GM12878 (cell line): ENCODE measurements around the gene HMMR. TPM values are rescaled to one million over a fixed set of nuclear protein-coding genes. Genes with fewer than 3 reads are reported as not detected.

Source experiments
- BACH1 ChIP-seq: fragments of 450-650 bp; IDR thresholded peaks from 2 replicates; pipeline ENCODE4 v1.6.1; 2017; ENCODE audit warnings: mild to moderate bottlenecking, borderline replicate concordance
- CBX3 ChIP-seq: fragments of 200-600 bp; sonication (generic); IDR thresholded peaks from 2 replicates; pipeline ENCODE4 v1.6.1; 2016; ENCODE audit warnings: low read depth, borderline replicate concordance
- CREB1 ChIP-seq: IDR thresholded peaks from 2 replicates; pipeline ENCODE4 v1.6.1; 2012; ENCODE audit warnings: low read depth, mild to moderate bottlenecking, inconsistent platforms
- CREM ChIP-seq: IDR thresholded peaks from 2 replicates; pipeline ENCODE4 v1.6.1; 2014; ENCODE audit warnings: antibody characterized with exemption, low read depth
- EP300 ChIP-seq, 2 experiments: fragments of 150-350 bp in 1 of 2; IDR thresholded peaks; 2 replicates each; pipeline ENCODE4 v1.6.1; 2011 to 2012; ENCODE audit warnings: low read depth in 2 of 2, low read length in 2 of 2, borderline replicate concordance in 1 of 2, improper control_type of control experiment in 1 of 2, inconsistent platforms in 1 of 2; ENCODE audit not compliant: control insufficient read depth in 1 of 2
- GABPA ChIP-seq: IDR thresholded peaks from 2 replicates; pipeline ENCODE4 v1.6.1; 2014; ENCODE audit warnings: antibody characterized with exemption, low read depth, mild to moderate bottlenecking, inconsistent platforms
- GATAD2B ChIP-seq: fragments of 450-650 bp; conservative IDR thresholded peaks from 2 replicates; pipeline ENCODE4 v1.6.1; 2017; ENCODE audit warnings: low read depth, mild to moderate bottlenecking, moderate library complexity
- HCFC1 ChIP-seq: fragments of 150-350 bp; IDR thresholded peaks from 2 replicates; pipeline ENCODE4 v1.6.1; 2014; ENCODE audit warnings: low read length
- KLF5 ChIP-seq: fragments of 450-650 bp; IDR thresholded peaks from 2 replicates; pipeline ENCODE4 v1.6.1; 2014; ENCODE audit warnings: mild to moderate bottlenecking; ENCODE audit not compliant: partially characterized antibody
- MXI1 ChIP-seq: fragments of 150-350 bp; IDR thresholded peaks from 2 replicates; pipeline ENCODE4 v1.6.1; 2011; ENCODE audit warnings: low read depth, mild to moderate bottlenecking, inconsistent platforms, low read length, improper control_type of control experiment
- NR2C1 ChIP-seq: fragments of 450-650 bp; IDR thresholded peaks from 2 replicates; pipeline ENCODE4 v1.6.1; 2017; ENCODE audit warnings: antibody characterized with exemption, mild to moderate bottlenecking, moderate library complexity
- NR2C2 ChIP-seq: IDR thresholded peaks from 2 replicates; pipeline ENCODE4 v1.6.1; 2011; ENCODE audit warnings: borderline replicate concordance, low read depth; ENCODE audit not compliant: control insufficient read depth, insufficient read length
- PAX5 ChIP-seq: IDR thresholded peaks from 2 replicates; pipeline ENCODE4 v1.6.1; 2011; ENCODE audit warnings: low read depth, low read length, borderline replicate concordance
- POLR2AphosphoS2 ChIP-seq: IDR thresholded peaks from 2 replicates; pipeline ENCODE4 v1.6.1; 2011; ENCODE audit warnings: low read depth, mild to moderate bottlenecking, low read length, improper control_type of control experiment, moderate library complexity
- RBBP5 ChIP-seq: fragments of 200-600 bp; sonication (generic); conservative IDR thresholded peaks from 2 replicates; pipeline ENCODE4 v1.6.1; 2016
- RCOR1 ChIP-seq: conservative IDR thresholded peaks from 2 replicates; pipeline ENCODE4 v1.6.1; 2012; ENCODE audit warnings: low read depth, low read length, improper control_type of control experiment
- RELA ChIP-seq: fragments of 450-650 bp; IDR thresholded peaks from 2 replicates; pipeline ENCODE4 v1.8.0; 2014; ENCODE audit warnings: borderline replicate concordance; ENCODE audit not compliant: partially characterized antibody
- STAT1 ChIP-seq: fragments of 450-650 bp; conservative IDR thresholded peaks from 2 replicates; pipeline ENCODE4 v1.6.1; 2014; ENCODE audit warnings: antibody characterized with exemption, mild to moderate bottlenecking
- SUZ12 ChIP-seq: fragments of 200-600 bp; sonication (generic); IDR thresholded peaks from one replicate; pipeline ENCODE4 v1.6.1; 2018; ENCODE audit warnings: antibody characterized with exemption, mild to moderate bottlenecking; ENCODE audit not compliant: unreplicated experiment
- polyA plus RNA-seq, 11 experiments: library from polyadenylated mRNA; depleted of rRNA in 4 of 11; unstranded in 6 of 11; stranded (reverse) in 5 of 11; fragments of >200 nt; fragmentation: Nextera tagmentation in 4 of 11; fragmentation: Illumina TruSeq in 1 of 11; extraction: Ambion mirVana in 4 of 11; extraction: Trizol in 1 of 11; gene quantifications; 1 replicate in 1 of 11; 2 replicates in 10 of 11; pipeline versions ENCODE4 v1.2.1 to v1.2.3, GENCODE V29; 2011 to 2016; ENCODE audit warnings: inconsistent platforms in 2 of 11, missing spikeins in 2 of 11, low read depth in 1 of 11
- total RNA-seq, 4 experiments: library from RNA; depleted of rRNA in 3 of 4; stranded (reverse); fragments of >200 nt in 3 of 4; fragmentation: Illumina TruSeq in 1 of 4; extraction: Trizol in 1 of 4; gene quantifications; 2 replicates each; pipeline versions ENCODE4 v1.2.1 to v1.2.3, GENCODE V29; 2013 to 2021
- TF ChIP-seq, protein P1 (sequence below): fragments of 450-650 bp; IDR thresholded peaks from 2 replicates; pipeline ENCODE4 v1.6.1; 2016; ENCODE audit warnings: mild to moderate bottlenecking
- TF ChIP-seq, protein P2 (sequence below): IDR thresholded peaks from 2 replicates; pipeline ENCODE4 v1.6.1; 2012; ENCODE audit warnings: mild to moderate bottlenecking, low read depth, low read length
- TF ChIP-seq, protein P3 (sequence below): fragments of 450-650 bp; formaldehyde crosslinking; IDR thresholded peaks from 2 replicates; pipeline ENCODE4 v1.5.0; 2022; ENCODE audit warnings: mild to moderate bottlenecking, missing genetic modification characterization

The HMMR gene
- total and polyA plus RNA-seq, 10 of the 15 experiments (the other 5 are each of a cell fraction or from before 2014, with no cell fraction given), result 44.1 to 122 (median 64.2) TPM

DNA sequence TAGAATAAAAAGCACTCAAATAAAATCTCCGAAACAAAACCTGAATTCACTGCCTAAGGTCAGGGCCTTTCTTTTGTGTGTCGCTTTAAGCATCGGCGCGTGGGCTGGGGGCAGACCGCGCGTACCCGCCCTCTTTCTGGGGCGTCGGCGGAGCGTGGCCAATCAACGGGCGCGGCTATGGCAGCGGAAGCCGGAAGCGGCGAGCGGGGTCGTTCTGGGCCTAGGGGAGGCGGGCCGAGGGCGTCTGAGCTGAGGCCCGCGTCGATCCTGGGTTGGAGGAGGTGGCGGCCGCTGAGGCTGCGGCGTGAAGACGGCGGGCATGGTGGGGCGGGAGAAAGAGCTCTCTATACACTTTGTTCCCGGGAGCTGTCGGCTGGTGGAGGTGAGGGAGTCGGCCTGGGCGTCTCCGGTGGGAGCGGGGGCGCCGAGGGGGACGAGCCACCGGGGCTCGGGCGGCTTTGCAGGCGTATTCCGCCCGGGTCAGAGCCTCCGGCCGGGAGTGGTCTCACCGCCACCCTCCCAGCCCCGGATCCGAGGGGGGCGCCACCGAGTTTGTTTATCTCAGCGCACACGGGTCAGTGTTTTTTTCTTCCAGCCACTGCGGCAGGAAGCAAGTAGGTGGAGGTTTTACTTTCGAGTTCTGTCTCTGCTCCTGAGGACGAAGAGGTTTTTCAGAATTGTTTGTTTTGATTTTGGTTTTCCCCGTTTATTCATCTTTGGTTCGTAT is 45.1 kb downstream of the HMMR start, which contains the start of gene MAT2B (continued):
- TF ChIP-seq NR2C2 (no peak), CREB1 (peak; percentile 82; the same call in 1 of the 2 replicates), POLR2AphosphoS2 (peak; percentile 79; the same call in 1 of the 2 replicates), BACH1 (peak; percentile 86), RCOR1 (no peak), CREM (peak; percentile 63), PAX5 (peak; percentile 56; the same call in 1 of the 2 replicates), SUZ12 (no peak), KLF5 (peak; percentile 80), NR2C1 (peak; percentile 74), CBX3 (no peak), GABPA (peak; percentile 76), MXI1 (peak; percentile 85), EP300 (IDR thresholded peaks at IDR 0.05; ENCODE audit: borderline replicate concordance in 1 of 2, control insufficient read depth in 1 of 2, low read depth in 2 of 2, low read length in 2 of 2) (peak; percentile 39 to 52; a peak in 2 of 4 replicates), RELA (peak; percentile 57), HCFC1 (peak; percentile 27; the same call in 1 of the 2 replicates), GATAD2B (peak; percentile 95), RBBP5 (no peak), STAT1 (no peak)
- TF ChIP-seq, protein P1, sequence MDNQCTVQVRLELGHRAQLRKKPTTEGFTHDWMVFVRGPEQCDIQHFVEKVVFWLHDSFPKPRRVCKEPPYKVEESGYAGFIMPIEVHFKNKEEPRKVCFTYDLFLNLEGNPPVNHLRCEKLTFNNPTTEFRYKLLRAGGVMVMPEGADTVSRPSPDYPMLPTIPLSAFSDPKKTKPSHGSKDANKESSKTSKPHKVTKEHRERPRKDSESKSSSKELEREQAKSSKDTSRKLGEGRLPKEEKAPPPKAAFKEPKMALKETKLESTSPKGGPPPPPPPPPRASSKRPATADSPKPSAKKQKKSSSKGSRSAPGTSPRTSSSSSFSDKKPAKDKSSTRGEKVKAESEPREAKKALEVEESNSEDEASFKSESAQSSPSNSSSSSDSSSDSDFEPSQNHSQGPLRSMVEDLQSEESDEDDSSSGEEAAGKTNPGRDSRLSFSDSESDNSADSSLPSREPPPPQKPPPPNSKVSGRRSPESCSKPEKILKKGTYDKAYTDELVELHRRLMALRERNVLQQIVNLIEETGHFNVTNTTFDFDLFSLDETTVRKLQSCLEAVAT, result peak; percentile 68; the same call in 1 of the 2 replicates
- TF ChIP-seq, protein P2, sequence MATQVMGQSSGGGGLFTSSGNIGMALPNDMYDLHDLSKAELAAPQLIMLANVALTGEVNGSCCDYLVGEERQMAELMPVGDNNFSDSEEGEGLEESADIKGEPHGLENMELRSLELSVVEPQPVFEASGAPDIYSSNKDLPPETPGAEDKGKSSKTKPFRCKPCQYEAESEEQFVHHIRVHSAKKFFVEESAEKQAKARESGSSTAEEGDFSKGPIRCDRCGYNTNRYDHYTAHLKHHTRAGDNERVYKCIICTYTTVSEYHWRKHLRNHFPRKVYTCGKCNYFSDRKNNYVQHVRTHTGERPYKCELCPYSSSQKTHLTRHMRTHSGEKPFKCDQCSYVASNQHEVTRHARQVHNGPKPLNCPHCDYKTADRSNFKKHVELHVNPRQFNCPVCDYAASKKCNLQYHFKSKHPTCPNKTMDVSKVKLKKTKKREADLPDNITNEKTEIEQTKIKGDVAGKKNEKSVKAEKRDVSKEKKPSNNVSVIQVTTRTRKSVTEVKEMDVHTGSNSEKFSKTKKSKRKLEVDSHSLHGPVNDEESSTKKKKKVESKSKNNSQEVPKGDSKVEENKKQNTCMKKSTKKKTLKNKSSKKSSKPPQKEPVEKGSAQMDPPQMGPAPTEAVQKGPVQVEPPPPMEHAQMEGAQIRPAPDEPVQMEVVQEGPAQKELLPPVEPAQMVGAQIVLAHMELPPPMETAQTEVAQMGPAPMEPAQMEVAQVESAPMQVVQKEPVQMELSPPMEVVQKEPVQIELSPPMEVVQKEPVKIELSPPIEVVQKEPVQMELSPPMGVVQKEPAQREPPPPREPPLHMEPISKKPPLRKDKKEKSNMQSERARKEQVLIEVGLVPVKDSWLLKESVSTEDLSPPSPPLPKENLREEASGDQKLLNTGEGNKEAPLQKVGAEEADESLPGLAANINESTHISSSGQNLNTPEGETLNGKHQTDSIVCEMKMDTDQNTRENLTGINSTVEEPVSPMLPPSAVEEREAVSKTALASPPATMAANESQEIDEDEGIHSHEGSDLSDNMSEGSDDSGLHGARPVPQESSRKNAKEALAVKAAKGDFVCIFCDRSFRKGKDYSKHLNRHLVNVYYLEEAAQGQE, result no peak
- TF ChIP-seq, protein P3, sequence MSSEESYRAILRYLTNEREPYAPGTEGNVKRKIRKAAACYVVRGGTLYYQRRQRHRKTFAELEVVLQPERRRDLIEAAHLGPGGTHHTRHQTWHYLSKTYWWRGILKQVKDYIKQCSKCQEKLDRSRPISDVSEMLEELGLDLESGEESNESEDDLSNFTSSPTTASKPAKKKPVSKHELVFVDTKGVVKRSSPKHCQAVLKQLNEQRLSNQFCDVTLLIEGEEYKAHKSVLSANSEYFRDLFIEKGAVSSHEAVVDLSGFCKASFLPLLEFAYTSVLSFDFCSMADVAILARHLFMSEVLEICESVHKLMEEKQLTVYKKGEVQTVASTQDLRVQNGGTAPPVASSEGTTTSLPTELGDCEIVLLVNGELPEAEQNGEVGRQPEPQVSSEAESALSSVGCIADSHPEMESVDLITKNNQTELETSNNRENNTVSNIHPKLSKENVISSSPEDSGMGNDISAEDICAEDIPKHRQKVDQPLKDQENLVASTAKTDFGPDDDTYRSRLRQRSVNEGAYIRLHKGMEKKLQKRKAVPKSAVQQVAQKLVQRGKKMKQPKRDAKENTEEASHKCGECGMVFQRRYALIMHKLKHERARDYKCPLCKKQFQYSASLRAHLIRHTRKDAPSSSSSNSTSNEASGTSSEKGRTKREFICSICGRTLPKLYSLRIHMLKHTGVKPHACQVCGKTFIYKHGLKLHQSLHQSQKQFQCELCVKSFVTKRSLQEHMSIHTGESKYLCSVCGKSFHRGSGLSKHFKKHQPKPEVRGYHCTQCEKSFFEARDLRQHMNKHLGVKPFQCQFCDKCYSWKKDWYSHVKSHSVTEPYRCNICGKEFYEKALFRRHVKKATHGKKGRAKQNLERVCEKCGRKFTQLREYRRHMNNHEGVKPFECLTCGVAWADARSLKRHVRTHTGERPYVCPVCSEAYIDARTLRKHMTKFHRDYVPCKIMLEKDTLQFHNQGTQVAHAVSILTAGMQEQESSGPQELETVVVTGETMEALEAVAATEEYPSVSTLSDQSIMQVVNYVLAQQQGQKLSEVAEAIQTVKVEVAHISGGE (CRISPR knock-in tag), result no peak
